Ammon's horn (tissue), 1 donor: Measurements from ENCODE around the gene ZNF845.
"Not testable (repeated sequence)": the region's sequence is repeated elsewhere in the genome, so short reads cannot be mapped to it uniquely, and the experiment has no call there.

ENCODE experiments used
- DNase-seq: peaks from one replicate; pipeline ENCODE4 v3.0.0-alpha.2; 2016; ENCODE audit warnings: low spot score

Gene ZNF845

DNA sequence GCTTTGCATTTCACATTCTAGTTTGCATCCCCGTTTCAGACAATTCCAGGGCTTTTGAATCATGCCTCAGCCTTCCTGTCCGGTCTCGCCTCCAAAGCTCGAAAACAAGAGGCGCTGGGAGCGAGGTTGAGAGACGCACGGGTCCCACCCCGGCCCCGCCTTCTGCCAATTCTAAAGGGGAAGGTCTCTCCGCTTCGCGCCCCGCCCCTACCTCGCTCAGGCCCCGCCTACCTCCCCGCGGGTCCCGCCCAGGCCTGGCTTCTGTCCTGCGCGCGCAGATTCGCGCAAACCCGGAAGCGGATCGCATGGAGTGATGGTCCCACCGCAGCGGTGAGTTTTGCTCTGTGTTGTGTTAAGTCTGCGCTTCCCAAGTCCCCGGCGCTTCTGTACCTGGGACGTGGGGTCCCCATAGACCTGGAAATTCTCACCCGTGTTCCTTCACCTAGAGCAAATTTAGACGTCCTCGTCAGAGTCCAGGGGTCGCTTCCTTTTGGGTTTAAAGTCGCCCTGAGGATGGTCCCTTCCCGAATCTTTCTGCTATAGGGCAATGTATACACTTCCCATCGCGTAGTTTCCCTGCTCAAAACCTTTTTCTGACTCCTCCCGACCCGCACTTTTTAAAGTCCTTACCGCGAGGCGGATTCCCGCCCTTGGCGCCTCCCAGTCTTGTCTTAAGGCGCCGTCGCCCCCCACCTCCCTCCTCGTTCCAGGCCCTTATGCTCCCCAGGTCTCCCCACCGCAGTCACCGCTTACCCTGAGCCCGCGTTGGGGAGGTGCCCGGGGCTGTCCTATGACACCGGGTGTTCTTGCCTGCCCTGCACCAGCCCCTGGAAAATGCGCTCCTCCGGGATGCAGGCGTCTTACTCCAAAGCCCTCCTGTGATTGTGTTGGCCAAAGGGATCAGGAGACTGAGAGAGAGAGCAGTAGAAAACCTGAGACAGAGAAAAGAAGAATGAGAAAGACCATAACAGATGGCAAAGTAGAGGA, at the start of gene ZNF845:
Gene ZNF845, plus strand, starts transcription at position 287 of the 987 bp plus-strand sequence. CDS start 7,559 bp downstream, outside the sequence.
- DNase-seq = peak; percentile 92

- DNase-seq = no peak
Observed at GRCh38 chr19:53285087-53285486, 48.5 kb upstream of the ZNF845 start.

DNA sequence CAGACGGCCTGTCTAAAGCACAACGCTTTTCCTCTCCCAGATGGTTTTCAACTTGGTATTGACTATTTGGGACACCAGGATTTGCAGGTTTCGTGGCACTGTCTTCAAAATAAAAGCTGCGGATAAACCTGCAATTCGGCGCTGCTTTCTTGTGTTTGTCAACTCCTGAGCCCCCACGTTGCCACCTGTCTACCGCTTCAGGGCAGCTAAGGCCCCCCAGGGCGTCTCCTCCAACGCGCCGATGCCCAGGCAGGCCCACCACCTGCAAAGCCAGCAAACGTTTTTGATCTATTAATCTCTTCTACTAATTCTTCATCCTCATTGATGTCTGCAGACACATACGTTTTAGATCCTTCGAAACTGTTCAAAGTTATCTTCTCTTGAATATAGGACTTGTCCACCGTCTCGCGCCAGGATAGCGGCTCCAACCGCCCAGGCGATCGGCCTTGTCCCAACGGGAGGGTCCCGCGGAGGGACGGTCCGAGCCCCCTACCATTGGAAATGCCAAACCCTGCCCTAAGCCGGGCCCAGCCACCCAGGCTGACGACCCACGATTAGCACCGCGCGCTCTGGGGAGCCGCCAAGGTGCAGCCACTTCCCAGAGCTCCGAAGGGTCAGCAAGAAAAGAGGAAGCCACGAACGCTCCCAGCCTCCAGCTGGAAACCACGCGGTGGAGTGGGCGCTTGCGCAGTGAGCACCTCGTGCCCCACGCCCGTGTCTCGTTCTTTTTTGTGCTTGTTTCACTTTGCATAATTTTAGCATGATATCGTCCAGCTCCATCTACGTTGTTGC, 42.6 kb upstream of the ZNF845 start:
- no peak for DNase-seq

- no peak for DNase-seq
Observed at GRCh38 chr19:53294786-53295441, 38.6 kb upstream of the ZNF845 start.

GRCh38 chr19:53301341-53301740, 32.2 kb upstream of the ZNF845 start:
- not testable (repeated sequence) for DNase-seq

DNA sequence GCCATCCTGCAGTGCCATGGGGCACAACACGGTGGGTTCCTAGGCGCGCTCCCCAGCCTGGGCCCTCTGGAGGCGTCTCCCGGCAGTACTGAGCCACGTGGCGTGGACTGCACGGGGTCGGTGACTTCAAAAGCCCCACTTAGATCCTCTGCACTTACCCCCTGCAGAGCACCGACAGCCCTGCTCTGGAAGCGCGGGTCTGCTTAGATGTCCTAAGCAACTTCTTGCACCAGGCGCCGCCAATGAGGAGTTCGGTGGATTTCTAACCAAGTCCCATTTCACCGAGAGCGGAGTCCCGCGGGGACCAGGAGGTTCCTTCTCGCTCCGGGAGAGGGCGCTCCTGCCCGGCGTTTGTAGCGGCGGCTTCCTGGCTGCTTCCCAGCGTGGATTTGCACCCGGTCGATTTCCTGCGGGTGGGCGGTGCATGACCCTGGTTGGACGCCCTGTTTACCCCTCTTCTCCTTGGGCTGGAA, 25.2 kb upstream of the ZNF845 start:
- DNase-seq = no peak

- DNase-seq = no peak
Observed at GRCh38 chr19:53311044-53311443, 22.5 kb upstream of the ZNF845 start.

DNA sequence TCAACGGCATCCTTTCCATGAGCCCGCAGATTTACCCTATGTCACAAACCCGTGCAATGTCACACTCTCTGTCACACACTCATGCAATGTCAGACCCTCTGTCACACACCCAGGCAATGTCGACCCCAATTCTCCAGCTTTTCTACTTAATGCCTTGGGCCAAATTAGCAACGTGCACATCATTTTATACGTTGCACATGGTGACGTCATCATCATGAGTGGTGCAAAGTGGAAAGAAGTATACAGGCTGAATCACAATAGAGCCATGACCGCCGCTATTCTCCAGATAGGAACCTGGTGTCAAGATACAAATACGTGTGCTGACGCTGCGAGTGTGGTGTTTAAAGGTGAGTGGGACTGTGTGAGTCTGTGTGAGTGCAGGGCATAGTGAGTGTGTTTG, 21.7 kb upstream of the ZNF845 start:
- no peak for DNase-seq

GRCh38 chr19:53328967-53329366, 4.6 kb upstream of the ZNF845 start:
- no peak for DNase-seq

- DNase-seq = no peak
Observed at GRCh38 chr19:53332484-53332883, 1.1 kb upstream of the ZNF845 start.

GRCh38 chr19:53333066-53333462, 485 bp upstream of the ZNF845 start:
- DNase-seq = peak; percentile 21

DNA sequence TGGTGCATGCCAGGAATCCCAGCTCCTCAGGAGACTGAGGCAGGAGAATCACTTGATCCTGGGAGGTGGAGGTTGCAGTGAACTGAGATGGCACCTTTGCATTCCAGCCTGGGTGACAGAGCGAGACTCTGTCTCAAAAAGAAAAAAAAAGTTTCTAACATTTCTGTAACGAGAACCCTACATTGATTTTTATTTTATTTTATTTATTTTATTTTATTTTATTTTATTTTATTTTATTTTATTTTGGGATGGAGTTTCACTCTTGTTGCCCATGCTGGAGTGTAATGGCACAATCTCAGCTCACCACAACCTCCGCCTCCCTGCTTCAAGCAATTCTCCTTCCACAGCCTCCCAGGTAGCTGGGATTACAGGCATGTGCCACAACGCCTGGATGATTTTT, 10.9 kb downstream of the ZNF845 start:
- not testable (repeated sequence) for DNase-seq

DNA sequence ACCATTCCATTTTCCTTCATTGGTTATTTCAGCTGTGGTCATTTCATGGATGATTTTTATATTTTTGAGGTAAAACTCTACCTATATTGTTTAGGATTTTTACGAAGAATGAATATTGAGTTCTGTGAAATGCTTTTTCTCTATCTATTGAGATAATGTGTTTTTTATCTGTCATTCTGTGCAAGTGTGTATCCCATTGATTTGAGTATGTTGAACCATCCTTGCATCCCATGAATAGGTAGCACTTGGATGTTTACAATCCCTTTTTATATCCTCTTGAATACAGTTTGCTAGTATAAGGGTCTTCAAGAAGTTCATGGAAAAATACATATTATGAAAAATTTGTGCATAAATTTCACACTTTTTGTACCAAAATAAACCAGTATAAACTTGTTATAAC, 22.2 kb downstream of the ZNF845 start:
- DNase-seq = no peak

DNA sequence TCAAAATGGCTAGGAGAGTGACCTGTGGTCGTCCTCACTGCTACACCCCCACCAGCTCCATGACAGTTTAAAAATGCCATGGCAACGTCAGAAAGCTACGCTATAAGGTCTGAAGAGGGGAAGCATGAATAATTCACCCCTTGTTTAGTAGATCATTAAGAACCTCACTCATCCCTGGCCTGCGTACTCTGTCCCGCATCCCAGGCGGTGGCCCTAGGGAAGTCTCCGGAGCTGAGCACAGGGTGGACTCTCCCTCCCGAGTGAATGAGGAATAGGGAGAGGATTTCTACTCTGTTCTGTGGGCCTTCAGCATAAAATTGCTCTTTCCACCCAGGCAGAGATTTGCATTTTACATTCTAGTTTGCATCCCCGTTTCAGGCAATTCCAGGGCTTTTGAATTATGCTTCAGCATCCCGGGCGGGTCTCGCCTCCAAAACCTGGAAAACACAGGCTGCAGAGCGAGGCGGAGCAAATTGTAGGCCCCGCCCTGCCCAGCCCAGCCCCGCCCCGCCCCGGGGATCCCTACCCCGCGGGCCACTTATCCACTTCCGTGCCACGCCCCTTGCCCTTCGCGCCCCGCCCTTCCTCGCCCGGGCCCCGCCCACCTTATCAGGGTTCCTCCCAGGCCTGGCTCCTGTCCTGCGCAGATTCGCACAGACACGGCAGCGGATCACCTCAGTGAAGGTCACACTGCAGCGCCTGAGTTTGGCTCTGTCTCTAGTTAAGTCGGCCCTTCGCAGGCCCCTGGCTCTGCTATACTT, 24.5 kb downstream of the ZNF845 start:
- no peak for DNase-seq

- not testable (repeated sequence) for DNase-seq
Observed at GRCh38 chr19:53360056-53360455, 26.5 kb downstream of the ZNF845 start.

DNA sequence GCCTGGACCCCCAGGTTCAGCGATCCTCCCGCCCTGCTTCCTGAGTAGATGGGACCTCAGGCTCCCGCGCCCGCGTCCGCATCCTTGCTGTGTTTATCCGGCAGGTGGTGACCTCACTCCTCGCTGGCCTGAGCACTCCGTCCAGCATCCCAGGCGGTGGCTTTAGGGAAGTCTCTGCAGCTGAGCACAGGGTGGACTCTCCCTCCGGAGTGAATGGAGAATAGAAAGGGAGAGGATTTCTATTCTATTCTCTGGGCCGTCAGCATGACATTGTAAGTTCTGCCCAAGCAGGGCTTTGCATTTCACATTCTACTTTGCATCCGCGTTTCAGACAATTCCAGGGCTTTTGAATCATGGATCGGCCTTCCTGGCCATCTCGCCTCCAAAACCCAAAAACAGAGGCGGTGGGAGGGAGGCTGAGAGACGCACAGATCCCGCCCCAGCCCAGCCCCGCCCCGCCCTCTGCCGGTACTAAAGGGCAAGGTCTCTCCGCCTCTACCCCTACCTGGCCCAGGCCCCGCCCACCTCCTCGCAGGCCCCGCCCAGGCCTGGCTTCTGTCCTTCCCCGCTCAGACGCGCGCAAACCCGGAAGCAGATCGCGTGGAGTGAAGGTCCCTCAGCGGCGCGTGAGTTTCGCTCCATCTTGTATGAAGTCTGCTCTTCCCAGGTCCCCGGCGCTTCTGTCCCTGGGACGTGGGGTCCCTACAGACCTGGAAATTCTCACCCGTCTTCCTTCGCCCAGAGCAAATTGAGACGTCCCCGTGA, 31.8 kb downstream of the ZNF845 start, which contains the start of gene ZNF525:
Gene ZNF525, plus strand, starts transcription at position 572 of the 765 bp plus-strand sequence. CDS start 6,577 bp downstream, outside the sequence.
- peak; percentile 91 for DNase-seq

GRCh38 chr19:53365899-53366493, 32.4 kb downstream of the ZNF845 start:
- DNase-seq = no peak

- DNase-seq = no peak
Observed at GRCh38 chr19:53372196-53372595, 38.6 kb downstream of the ZNF845 start.

DNA sequence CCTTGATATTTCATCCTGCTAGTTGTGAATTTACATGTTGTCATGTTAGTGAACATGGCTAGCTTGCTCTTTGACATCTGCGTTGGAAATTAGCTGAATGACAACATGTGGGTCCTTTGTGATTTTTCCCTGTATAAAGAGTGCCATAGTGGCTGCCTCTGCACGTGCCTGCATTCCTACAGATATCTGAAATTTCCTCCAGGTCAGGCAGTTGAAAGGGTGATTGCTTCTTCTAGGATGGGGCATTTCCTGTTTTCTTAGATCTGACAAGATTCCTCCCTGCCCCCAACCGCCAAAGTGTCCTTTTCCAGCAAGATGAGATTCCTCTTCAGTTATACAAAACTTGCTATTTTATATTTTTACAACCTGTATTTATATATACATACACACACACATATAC, 40.7 kb downstream of the ZNF845 start:
- no peak for DNase-seq

GRCh38 chr19:53374743-53375142, 41.2 kb downstream of the ZNF845 start:
- no peak for DNase-seq
